ENCODE results near the gene TSPO. TPM values are rescaled to one million over a fixed set of nuclear protein-coding genes. Genes with fewer than 3 reads are reported as not detected.

The TSPO gene
- polyA plus RNA-seq, 1 donor: 17.5 TPM

GRCh38 chr22:43157874-43158546, 6.7 kb downstream of the TSPO start:
- no peak for DNase-seq
- peaks cover 4% of the 10 kb centered on the region for H3K27me3 ChIP-seq (ENCODE audit: control insufficient read depth, insufficient read depth, low read length)
- H3K36me3 ChIP-seq (ENCODE audit: control insufficient read depth, insufficient read depth, low read length): no peaks in the 10 kb centered on the region
- no peak overlapping the region for H3K4me3 ChIP-seq (ENCODE audit: low read length)
- no peaks in the 10 kb centered on the region for H3K4me1 ChIP-seq (ENCODE audit: control insufficient read depth, insufficient read depth, low read length)
- no CpG with 5 or more reads among the region's 9 CpGs for WGBS (ENCODE audit: insufficient coverage, low lambda C conversion rate)
- H3K27ac ChIP-seq (ENCODE audit: low read length): no peak overlapping the region
- H3K9me3 ChIP-seq (ENCODE audit: control insufficient read depth, low read depth, low read length): no peaks in the 10 kb centered on the region

GRCh38 chr22:43158778-43159483, 7.6 kb downstream of the TSPO start:
- H3K9me3 ChIP-seq (ENCODE audit: control insufficient read depth, low read depth, low read length): no peaks in the 10 kb centered on the region
- no peak overlapping the region for H3K4me3 ChIP-seq (ENCODE audit: low read length)
- H3K27ac ChIP-seq (ENCODE audit: low read length): no peak overlapping the region
- WGBS (ENCODE audit: insufficient coverage, low lambda C conversion rate): no CpG with 5 or more reads among the region's 24 CpGs
- H3K4me1 ChIP-seq (ENCODE audit: control insufficient read depth, insufficient read depth, low read length): no peaks in the 10 kb centered on the region
- peaks cover 12% of the 10 kb centered on the region for H3K27me3 ChIP-seq (ENCODE audit: control insufficient read depth, insufficient read depth, low read length)
- no peaks in the 10 kb centered on the region for H3K36me3 ChIP-seq (ENCODE audit: control insufficient read depth, insufficient read depth, low read length)
- DNase-seq: no peak

- Histone ChIP-seq H3K27me3 (ENCODE audit: control insufficient read depth, insufficient read depth, low read length) (peaks cover 19% of the 10 kb centered on the region), H3K9me3 (ENCODE audit: control insufficient read depth, low read depth, low read length) (no peaks in the 10 kb centered on the region), H3K4me1 (ENCODE audit: control insufficient read depth, insufficient read depth, low read length) (no peaks in the 10 kb centered on the region), H3K36me3 (ENCODE audit: control insufficient read depth, insufficient read depth, low read length) (no peaks in the 10 kb centered on the region), H3K4me3 (ENCODE audit: low read length) (no peak overlapping the region), H3K27ac (ENCODE audit: low read length) (no peak overlapping the region)
- no peak for DNase-seq
- no CpG with 5 or more reads among the region's 18 CpGs for WGBS (ENCODE audit: insufficient coverage, low lambda C conversion rate)
Measured at GRCh38 chr22:43159484-43160178, 8.3 kb downstream of the TSPO start.

- H3K4me1 ChIP-seq (ENCODE audit: control insufficient read depth, insufficient read depth, low read length): no peaks in the 10 kb centered on the region
- no peak overlapping the region for H3K4me3 ChIP-seq (ENCODE audit: low read length)
- WGBS (ENCODE audit: insufficient coverage, low lambda C conversion rate): no CpG with 5 or more reads among the region's 8 CpGs
- DNase-seq: no peak
- no peaks in the 10 kb centered on the region for H3K9me3 ChIP-seq (ENCODE audit: control insufficient read depth, low read depth, low read length)
- H3K27ac ChIP-seq (ENCODE audit: low read length): no peak overlapping the region
- H3K27me3 ChIP-seq (ENCODE audit: control insufficient read depth, insufficient read depth, low read length): peaks cover 19% of the 10 kb centered on the region
- no peaks in the 10 kb centered on the region for H3K36me3 ChIP-seq (ENCODE audit: control insufficient read depth, insufficient read depth, low read length)
Measured at GRCh38 chr22:43160497-43161126, 9.3 kb downstream of the TSPO start.

- DNase-seq: no peak
- Histone ChIP-seq H3K27me3 (ENCODE audit: control insufficient read depth, insufficient read depth, low read length) (peaks cover 19% of the 10 kb centered on the region), H3K9me3 (ENCODE audit: control insufficient read depth, low read depth, low read length) (no peaks in the 10 kb centered on the region), H3K4me3 (ENCODE audit: low read length) (no peak overlapping the region), H3K4me1 (ENCODE audit: control insufficient read depth, insufficient read depth, low read length) (no peaks in the 10 kb centered on the region), H3K27ac (ENCODE audit: low read length) (no peak overlapping the region), H3K36me3 (ENCODE audit: control insufficient read depth, insufficient read depth, low read length) (peaks cover 4% of the 10 kb centered on the region)
- no CpG with 5 or more reads among the region's 24 CpGs for WGBS (ENCODE audit: insufficient coverage, low lambda C conversion rate)
Measured at GRCh38 chr22:43162412-43163150, 11.2 kb downstream of the TSPO start.

GRCh38 chr22:43163241-43163795, 12.0 kb downstream of the TSPO start:
- H3K36me3 ChIP-seq (ENCODE audit: control insufficient read depth, insufficient read depth, low read length): peaks cover 10% of the 10 kb centered on the region
- DNase-seq: no peak
- no peaks in the 10 kb centered on the region for H3K4me1 ChIP-seq (ENCODE audit: control insufficient read depth, insufficient read depth, low read length)
- no CpG with 5 or more reads among the region's 18 CpGs for WGBS (ENCODE audit: insufficient coverage, low lambda C conversion rate)
- H3K27ac ChIP-seq (ENCODE audit: low read length): no peak overlapping the region
- no peak overlapping the region for H3K4me3 ChIP-seq (ENCODE audit: low read length)
- H3K27me3 ChIP-seq (ENCODE audit: control insufficient read depth, insufficient read depth, low read length): peaks cover 19% of the 10 kb centered on the region
- H3K9me3 ChIP-seq (ENCODE audit: control insufficient read depth, low read depth, low read length): no peaks in the 10 kb centered on the region

GRCh38 chr22:43164636-43165035, 13.3 kb downstream of the TSPO start:
- WGBS (ENCODE audit: insufficient coverage, low lambda C conversion rate): no CpG with 5 or more reads among the region's 16 CpGs
- Histone ChIP-seq H3K27ac (ENCODE audit: low read length) (no peak overlapping the region), H3K36me3 (ENCODE audit: control insufficient read depth, insufficient read depth, low read length) (peaks cover 20% of the 10 kb centered on the region), H3K4me1 (ENCODE audit: control insufficient read depth, insufficient read depth, low read length) (no peaks in the 10 kb centered on the region), H3K4me3 (ENCODE audit: low read length) (no peak overlapping the region), H3K27me3 (ENCODE audit: control insufficient read depth, insufficient read depth, low read length) (peaks cover 19% of the 10 kb centered on the region), H3K9me3 (ENCODE audit: control insufficient read depth, low read depth, low read length) (no peaks in the 10 kb centered on the region)
- DNase-seq: no peak

GRCh38 chr22:43166132-43166930, 15.0 kb downstream of the TSPO start:
- WGBS (ENCODE audit: insufficient coverage, low lambda C conversion rate): no CpG with 5 or more reads among the region's 23 CpGs
- no peak overlapping the region for H3K4me3 ChIP-seq (ENCODE audit: low read length)
- peaks cover 35% of the 10 kb centered on the region for H3K36me3 ChIP-seq (ENCODE audit: control insufficient read depth, insufficient read depth, low read length)
- H3K9me3 ChIP-seq (ENCODE audit: control insufficient read depth, low read depth, low read length): no peaks in the 10 kb centered on the region
- DNase-seq: no peak
- H3K4me1 ChIP-seq (ENCODE audit: control insufficient read depth, insufficient read depth, low read length): no peaks in the 10 kb centered on the region
- H3K27ac ChIP-seq (ENCODE audit: low read length): no peak overlapping the region
- peaks cover 19% of the 10 kb centered on the region for H3K27me3 ChIP-seq (ENCODE audit: control insufficient read depth, insufficient read depth, low read length)

- no peak overlapping the region for H3K4me3 ChIP-seq (ENCODE audit: low read length)
- whole genome bisulfite sequencing (ENCODE audit: insufficient coverage, low lambda C conversion rate): no CpG with 5 or more reads among the region's 19 CpGs
- no peaks in the 10 kb centered on the region for H3K4me1 ChIP-seq (ENCODE audit: control insufficient read depth, insufficient read depth, low read length)
- no peaks in the 10 kb centered on the region for H3K9me3 ChIP-seq (ENCODE audit: control insufficient read depth, low read depth, low read length)
- peaks cover 42% of the 10 kb centered on the region for H3K36me3 ChIP-seq (ENCODE audit: control insufficient read depth, insufficient read depth, low read length)
- no peak overlapping the region for H3K27ac ChIP-seq (ENCODE audit: low read length)
- peaks cover 19% of the 10 kb centered on the region for H3K27me3 ChIP-seq (ENCODE audit: control insufficient read depth, insufficient read depth, low read length)
- DNase-seq: no peak
Measured at GRCh38 chr22:43167001-43167589, 15.7 kb downstream of the TSPO start.
